Fibroblast of gingiva (primary cell): ENCODE results near the gene ERGIC1.

Experiments used
- DNase-seq: peaks from one replicate; pipeline ENCODE4 v3.0.0-alpha.2; 2011; ENCODE audit warnings: low read depth

The ERGIC1 gene

DNA sequence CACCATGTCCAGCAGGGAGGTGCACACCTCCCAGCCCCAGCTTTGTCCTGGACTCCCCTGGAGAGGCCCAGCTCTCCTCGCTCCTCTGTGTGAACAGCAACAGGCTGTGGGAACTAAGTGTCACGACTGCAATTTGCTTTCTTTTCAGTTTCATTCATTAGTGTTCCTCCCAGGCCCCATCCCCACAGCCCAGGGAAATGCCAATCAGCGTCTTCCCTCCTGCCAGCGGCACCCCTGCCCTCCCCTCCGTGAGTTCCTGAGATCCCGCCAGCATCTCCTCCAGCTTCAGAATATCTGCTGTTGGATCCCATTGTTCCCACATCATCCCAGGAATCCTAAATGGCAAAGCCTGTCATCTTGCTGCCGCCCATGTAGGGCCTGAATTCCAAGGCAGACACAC is 112.1 kb downstream of the ERGIC1 start:
- no peak for DNase-seq

- DNase-seq, result no peak
These were observed 115.4 kb downstream of the ERGIC1 start for GRCh38 chr5:172949426-172949825.

DNA sequence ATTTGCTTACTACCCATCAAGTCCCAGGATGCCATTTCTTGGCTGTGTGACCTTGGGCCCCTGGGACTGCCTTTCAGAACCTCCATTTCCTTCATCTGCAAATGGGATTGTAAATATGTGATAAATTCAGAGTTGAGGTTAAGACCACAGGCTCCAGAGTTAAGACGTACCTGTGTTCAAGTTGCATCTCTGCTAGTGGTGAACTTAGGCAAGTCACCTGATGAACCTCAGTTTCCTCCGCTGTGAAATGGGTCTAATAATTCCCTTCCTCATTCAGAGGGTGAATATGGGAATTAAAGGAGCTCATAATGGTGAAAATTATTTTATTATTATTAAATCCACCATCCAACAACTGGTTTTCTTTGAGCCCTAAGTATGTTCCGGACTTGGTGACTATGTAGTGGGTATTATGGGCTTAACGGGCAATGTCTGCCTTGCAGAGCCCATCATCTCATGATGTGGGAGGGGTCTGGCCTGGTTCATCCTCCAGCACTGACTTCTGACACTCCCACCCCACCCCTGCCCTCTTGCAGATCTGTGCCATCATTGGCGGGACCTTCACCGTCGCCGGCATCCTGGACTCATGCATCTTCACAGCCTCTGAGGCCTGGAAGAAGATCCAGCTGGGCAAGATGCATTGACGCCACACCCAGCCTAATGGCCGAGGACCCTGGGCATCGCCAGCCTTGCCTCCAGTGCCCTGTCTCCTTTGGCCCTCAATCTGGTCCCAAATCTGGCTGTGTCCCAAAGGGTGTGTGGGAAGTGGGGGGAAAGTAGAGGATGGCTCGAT is 116.3 kb downstream of the ERGIC1 start:
- no peak for DNase-seq

DNA sequence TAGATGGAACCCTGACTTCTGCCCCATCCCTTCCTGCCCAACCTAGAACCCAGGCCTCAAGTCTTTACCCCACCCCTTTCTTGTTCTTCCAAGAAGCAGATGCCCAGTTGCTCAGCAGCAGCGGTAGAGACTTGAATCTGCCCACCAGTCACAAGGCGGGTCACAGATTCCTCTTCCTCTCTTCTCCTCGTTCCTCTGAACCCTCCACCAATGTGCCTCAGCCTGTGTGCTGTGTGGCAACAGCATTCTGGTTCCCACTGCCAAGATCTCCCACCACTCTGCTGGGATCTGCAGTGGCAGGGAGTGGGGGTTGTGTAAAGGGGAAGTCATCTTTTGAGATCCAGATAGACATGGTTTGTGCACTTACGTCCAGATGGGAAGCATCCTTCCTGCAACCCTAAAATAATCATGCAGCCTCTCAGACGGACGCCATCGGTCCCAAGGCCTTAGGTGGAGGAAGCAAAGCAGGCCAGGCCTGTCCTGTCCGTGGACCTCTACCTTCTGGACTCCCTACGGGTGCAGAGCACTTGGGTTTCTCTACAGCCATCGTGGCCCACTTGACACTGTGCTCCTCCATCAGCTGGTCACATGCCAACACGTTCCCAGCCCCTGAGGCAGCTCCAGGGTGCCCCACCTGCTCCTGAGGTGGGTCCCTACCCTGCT is 117.5 kb downstream of the ERGIC1 start:
- DNase-seq, result no peak

DNA sequence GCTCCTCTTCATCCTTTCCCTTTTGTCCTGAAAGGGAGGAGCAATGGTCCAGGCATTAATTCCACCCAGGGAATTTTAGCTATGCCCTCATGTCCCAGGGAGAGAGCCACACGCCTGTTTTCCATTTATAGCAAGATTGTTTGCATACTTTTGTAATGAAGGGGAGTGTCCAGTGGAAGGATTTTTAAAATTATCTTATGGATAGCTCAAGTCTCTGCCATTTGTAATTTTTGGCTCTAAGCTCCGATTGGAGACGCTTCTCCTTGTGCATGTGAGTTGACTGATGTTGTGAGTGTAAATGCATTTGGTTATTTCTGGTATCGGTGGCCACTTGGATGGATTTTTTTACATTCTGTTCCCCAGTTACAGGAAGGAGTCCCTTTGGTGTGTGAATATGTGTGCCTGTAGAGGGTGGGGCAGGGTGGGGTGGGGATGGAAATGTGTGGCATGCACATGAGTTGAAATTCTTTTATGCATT is 118.0 kb downstream of the ERGIC1 start:
- DNase-seq, result peak; percentile 79

GRCh38 chr5:172953776-172954675 is 120.0 kb downstream of the ERGIC1 start:
- peak; percentile 80 for DNase-seq

DNA sequence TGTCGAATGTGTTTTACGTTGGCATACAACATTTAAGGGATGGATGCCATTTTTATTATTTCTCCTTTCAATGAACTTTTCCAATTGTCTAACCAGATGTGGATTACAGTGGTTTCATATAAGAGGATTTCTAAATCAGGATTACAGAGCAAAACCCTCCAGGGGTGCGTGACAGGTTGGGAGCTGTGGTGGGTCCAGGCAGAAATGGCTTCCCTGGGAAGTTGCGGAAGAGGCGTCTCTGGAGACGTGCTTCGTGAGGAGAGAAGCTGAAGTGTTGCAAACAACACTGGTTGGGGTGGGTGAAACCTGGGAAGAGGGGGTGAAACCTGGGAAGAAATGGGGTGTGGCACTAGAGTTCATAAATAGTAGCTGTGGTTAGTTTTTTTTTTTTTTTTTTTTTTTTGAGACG is 120.7 kb downstream of the ERGIC1 start:
- no peak for DNase-seq

- DNase-seq, result no peak
These were observed 122.2 kb downstream of the ERGIC1 start for GRCh38 chr5:172956228-172956627.

GRCh38 chr5:172956936-172957335 is 122.9 kb downstream of the ERGIC1 start:
- DNase-seq, result no peak

DNA sequence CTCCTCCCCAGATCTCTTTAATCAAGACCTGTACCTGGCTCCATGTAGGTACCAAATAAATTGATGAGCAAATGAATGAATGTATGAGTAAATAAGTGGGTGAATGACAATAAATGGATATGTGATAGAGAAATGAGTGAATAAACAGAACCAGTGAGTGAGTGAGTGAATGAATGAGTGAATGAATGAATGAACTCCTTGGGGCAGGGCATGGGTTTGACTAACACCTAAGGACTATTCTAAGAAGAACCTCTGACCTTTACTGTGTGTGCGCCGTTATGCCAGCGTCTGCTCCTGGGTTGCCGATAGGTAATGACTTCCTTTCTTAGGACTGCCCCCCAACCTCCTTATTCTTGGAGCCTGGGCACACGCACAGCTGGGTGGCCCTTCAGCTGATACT is 123.4 kb downstream of the ERGIC1 start:
- no peak for DNase-seq

DNA sequence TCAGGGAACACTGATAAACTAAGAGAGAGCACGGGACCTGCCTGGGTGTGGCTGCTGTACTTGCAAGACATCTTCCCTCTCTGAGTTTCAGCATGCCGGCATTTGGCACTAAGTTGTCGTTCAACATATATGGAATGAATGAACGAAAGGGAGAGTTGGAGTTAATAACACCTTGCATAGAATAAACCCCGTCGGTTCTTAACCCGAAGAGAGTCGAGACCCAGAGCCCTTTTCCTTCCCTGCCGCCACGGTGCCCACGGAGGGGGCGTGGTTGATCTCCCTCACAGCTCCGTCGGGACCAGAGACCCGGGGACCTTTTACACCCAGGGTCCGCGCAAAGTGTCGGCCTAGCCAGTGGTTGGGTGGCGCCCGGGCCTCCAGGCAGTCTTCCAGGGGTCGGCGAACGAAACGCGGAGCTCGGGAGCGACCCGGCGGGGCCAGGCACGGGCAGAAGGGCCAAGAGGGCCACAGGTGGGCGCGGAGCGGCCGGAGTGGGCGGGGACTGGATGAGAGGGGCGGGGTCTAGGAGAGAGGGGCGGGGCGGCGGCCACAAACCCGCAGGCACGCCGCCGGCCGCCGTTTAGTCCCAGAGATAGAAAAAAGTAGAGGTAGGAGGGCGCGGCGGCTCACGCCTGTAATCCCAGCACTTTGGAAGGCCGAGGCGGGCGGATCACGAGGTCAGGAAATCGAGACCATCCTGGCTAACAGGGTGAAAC is 124.4 kb downstream of the ERGIC1 start:
- peak; percentile 47 for DNase-seq

- DNase-seq, result no peak
These were observed 126.1 kb downstream of the ERGIC1 start for GRCh38 chr5:172959824-172960799.

- no peak for DNase-seq
These were observed 135.9 kb downstream of the ERGIC1 start for GRCh38 chr5:172969921-172970320.

DNA sequence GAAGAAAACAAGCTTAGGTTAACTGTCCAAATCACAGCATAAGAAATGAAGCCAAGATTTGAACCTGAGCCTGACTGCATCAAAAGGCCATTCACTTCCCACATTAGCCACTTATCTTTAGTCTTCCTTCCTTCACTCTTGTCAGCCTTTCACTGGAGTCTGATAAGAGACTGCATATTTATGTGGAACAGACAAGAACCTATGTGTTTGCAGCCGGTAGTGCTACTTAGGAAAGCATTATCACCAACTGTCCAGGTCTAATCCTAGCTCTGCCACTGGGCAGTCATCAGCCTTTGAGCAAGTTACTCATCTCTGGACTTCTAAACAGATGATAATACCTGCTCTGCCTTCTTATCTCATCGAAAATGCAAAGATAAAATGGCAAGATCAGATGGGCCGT is 137.4 kb downstream of the ERGIC1 start:
- no peak for DNase-seq

GRCh38 chr5:172972552-172972951 is 138.5 kb downstream of the ERGIC1 start:
- DNase-seq, result no peak

GRCh38 chr5:172973127-172973916 is 139.3 kb downstream of the ERGIC1 start:
- no peak for DNase-seq

- no peak for DNase-seq
These were observed 139.9 kb downstream of the ERGIC1 start for GRCh38 chr5:172973931-172974330.

DNA sequence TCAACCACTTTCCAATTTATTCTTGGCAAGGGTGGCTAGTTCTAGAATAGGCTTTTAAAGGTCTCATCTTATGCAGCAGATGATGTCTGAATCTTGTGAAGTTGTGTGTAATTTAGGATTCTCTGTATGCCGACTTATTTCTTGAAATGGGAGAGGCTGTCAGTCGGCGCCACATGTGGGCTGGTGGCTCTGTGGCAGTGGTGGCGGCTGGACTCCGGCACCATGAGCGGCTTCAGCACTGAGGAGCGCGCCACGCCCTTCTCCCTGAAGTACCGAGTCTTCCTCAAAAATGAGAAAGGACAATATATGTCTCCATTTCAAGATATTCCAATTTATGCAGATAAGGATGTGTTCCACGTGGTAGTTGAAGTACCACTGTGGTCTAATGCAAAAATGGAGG is 141.2 kb downstream of the ERGIC1 start:
- DNase-seq, result no peak

GRCh38 chr5:172979778-172980177 is 145.7 kb downstream of the ERGIC1 start:
- peak; percentile 20 for DNase-seq

GRCh38 chr5:172981931-172982330 is 147.9 kb downstream of the ERGIC1 start:
- no peak for DNase-seq
